Heart left ventricle (tissue), 13 donors: ENCODE data around the gene CAST.

Source experiments
- CTCF ChIP-seq, 12 donors: fragments of 200-600 bp; sonication (generic) in 4 of 12; IDR thresholded peaks; one replicate each; pipeline versions ENCODE4 v1.5.0 to v1.8.0; 2018 to 2022; ENCODE audit warnings: antibody characterized with exemption in 12 of 12, mild to moderate bottlenecking in 5 of 12
- POLR2A ChIP-seq, 2 donors: fragments of 450-650 bp; IDR thresholded peaks; one replicate each; pipeline ENCODE4 v1.6.1; 2017; ENCODE audit warnings: antibody characterized with exemption in 2 of 2, mild to moderate bottlenecking in 2 of 2, moderate library complexity in 2 of 2
- donor health status: ischemic (EF 13 %, LVEDD 7.1; RV severe dilation, severe dysfunction).
- donor health status: DM: no; HTN: yes; CAD: no.
- donor health status: DM: no; HTN: no; CAD: no.
- donor health status: ischemic (EF 25% LVEDD 6.9; RV normal size, moderate dysfunction).
- donor health status: ischemic (EF 25% LVEDD 5.7; RV mildly dilated, moderate dysfunction).
- donor health status: ischemic (EF 35%, LVEDD 5.7; RV mildly dilated, moderate dysfunction).
- donor health status: nonischemic (EF 11% LVEDD 7.7; RV severe dilation, severe dysfunction).
- donor health status: DM: yes; HTN: yes; CAD: no.
- donor health status: PGD.
- donor health status: ischemic (EF 29% LVEDD 5.4; RV normal size, mild dysfunction).
- donor health status: nonischemic (EF 23%, LVEDD 6.1; RV moderate dilation, normal function).

GRCh38 chr5:96651047-96651446 lies 11.1 kb upstream of the CAST start:
- TF ChIP-seq CTCF (IDR thresholded peaks at IDR 0.05) (no peak), POLR2A (IDR thresholded peaks at IDR 0.05) (no peak)
